ENCODE data around the gene ZDHHC12.

ZDHHC12 gene

DNA sequence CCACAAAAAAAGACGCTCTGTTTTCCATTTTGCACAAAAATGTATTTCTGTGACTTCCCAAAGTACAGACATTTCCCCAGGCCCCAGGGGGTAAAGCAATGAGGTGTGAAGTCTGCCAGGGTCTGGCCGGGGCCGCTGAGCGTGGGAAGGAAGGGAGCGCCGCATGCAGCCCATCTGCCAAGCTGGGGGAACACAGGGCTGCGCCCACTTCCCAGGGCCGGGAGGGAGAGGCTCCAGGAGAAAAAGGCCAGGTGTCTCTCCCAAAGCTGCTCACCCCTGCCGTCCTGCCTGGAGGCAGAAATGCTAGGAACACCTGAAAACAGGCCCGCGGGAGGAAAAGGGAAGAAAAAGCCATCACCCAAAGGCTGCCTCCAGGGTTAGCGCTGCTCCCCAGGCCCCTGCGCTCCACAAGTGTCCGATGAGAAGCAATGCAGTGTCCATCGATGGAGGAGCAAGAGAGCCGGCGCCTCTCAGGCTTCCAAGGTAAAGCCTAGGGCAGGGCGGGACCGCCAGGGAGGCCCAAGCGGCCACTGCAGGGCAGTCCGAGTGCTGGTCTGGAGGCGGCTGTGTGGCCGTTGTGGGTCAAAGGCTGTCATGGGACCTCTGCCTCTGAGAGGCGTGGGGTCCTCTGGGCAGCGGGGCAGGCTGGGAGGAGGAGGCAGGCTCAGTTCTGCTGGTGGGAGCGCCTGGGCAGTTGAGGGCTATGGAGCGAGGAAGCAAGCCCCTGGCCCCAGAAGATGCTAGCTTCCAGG, 6.0 kb upstream of the ZDHHC12 start:
- DNase-seq, result no peak

DNA sequence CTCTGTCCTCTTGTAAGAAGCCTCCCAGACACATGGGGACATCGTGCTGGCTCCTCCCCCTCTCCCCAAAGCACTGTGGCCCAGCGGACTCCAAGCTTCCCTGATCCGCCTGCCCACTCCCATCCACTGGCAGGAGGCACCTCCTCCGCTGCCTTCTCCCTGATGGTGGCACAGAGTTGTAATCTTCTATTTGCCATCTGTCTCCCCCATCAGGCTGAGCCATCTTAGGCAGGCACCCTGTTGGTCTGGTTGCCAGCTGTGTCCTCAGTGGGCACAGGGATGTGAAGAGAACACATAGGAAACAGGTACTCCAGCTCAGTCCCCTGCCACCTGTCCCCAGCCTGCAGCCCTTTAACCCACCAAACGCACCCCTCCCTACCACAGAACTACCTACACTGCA, 5.4 kb upstream of the ZDHHC12 start:
- DNase-seq, result no peak

DNA sequence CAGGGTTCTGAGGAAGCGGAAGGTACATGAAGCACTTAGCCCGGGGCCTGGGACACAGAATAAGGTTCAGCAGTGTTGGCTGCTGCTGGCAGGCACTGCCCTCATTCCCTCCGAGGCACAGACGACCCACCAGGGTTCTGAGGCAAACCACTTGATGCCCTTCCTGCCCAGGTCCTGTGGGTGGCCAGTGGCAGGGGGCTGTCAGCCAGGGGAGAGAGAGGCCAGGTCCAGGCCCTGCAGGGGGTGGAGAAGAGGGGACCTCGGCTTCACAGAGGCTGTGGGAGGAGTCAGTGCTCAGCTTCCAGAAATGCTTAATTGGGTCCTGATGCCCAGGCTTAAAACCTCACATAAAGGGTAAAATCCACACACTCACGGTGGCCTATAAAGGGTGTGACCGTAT, 4.4 kb upstream of the ZDHHC12 start:
- no peak for DNase-seq

DNA sequence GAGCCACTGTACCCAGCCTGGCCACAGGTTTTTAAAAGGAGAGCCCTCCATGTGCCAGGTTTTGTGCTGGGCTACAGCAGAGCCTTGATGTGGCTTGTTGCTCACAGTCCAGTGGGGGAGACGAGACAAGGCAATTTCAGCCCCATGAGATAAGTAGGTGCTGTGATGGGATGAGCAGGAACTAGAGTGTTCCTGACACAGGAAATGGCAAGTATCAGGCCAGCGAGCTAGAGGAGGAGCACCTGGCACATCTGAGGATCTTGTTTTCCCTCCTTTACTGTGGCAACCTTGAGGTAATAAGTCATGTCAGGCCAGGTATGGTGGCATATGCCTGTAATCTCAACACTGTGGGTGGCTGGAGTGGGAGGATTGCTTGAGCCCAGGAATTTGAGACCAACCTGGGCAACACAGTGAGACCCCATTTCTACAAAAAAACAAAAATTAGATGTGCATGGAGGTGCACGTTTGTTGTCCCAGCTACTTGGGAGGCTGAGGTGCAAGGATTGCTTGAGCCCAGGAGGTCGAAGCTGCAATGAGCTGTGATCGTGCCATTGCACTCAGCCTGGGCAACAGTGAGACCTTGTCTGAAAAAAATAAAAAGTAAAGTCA, 3.8 kb upstream of the ZDHHC12 start:
- no peak for DNase-seq

DNA sequence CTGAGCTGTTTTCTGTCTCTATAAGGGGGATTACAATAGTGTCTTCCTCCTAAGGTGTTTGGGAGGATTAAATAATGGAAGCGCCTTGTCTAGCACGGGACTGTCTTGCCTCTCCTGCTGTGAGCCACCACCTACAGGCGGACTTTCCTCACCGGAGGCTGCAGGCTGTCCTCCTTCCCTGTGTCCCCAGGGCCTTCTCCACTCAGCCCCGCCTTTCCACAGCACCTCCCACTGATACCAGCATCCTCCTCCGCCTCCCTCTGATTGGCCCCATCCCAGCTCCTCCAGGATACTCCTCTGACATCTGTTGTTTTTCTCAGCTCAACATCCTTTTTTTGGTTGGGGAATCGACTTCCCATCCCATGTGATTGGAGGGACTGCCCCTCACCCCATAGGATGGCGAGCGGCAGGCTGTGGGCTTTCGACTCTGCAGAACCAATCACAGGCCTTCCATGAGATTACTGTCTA, 851 bp upstream of the ZDHHC12 start:
- peak; percentile 79 for DNase-seq

DNA sequence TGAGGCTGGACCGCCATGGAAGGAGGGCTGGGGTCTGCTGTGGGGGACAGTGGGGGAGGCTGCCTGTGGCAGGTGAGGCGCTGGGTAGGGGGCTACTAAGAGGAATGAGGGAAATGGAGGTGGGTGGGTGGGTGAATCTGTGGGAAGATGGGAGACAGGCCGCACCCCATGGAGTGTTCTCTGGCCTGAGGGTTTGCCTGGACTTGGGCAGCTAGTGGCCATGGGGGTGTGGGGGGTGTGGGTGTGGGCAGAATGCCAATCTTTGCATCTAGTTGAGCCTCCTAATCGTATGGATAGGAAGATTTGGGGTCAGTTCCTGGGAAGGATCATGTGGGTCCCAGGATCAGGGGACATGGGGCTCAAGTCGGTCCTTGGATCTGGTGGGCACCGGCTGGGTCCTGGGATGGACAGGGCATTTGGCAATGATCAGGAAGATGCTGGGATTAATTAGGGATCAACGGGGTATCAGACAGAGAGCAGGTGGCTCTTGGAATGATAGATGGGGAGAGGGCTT, 518 bp downstream of the ZDHHC12 start:
- no peak for DNase-seq

DNA sequence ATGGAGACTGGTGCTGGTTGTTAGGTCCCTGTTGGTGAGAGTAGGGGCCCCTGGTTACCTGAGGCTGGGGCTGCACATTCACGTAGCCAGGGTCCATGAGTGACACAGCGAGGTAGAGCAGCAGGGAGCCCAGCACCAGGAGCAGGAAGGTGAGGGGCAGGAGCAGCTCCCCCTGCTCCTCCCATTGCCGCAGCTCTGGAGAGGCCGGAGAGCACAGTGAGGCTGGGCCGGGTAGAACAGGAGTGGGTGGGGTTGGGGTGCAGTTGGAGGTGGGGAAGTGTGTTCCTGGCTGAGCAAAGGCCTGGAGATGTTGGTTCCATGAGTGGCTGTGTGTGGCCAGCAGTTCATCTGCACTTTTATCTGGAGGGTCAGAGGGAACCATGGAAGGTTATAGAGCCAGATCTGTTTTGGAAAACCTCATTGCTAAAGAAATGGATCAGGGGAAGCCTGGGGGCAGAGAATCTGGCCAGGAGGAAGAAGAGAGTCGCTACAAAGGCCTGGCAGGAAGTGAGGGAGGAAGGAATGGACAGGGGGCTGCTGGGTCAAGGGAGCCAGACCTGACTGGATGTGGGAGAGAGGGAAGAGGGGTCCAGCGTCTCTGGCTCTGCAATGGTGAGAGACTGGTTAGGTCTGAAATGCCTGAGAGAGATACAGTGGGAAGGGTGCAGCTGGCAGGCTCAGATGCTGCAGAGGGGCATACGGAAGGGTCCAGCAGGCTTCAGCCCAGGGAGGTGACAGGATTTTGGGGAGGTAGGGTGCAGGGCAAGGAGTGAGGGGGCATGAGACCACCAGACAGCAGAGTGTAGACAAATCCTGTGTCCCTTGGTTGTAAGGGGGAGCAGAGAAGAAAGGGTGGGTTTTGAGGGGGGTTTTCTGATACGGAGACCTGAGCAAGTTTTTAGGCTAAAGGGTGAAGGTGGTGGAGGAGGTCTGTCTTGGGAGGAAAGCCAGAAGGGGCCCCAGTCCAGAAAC, 1.3 kb downstream of the ZDHHC12 start:
- DNase-seq, result no peak

DNA sequence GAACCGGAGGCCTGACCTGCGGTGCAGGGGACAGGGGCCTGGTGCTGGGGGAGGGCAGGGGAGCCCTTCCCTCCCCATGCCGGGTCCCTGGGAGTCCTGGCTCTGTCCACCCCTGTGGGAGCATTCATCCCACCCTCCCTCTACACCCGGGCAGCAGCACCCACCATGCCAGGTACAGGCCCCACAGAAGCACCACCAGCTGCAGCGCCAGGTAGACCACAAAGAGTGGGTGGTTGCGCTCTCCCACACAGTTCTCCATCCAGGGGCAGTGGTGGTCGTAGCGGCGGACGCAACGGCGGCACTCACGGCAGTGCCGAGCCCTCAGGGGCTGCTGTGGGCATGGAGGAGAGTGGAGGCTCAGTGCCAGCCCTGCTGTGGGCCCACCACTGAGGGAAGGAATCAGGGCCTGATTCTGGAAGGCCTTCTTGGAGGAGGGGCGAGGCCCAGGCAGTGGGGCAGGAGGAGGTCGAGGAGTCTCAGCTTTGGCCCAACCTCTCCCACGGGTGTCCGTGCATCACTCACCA, 2.4 kb downstream of the ZDHHC12 start:
- DNase-seq, result no peak

DNA sequence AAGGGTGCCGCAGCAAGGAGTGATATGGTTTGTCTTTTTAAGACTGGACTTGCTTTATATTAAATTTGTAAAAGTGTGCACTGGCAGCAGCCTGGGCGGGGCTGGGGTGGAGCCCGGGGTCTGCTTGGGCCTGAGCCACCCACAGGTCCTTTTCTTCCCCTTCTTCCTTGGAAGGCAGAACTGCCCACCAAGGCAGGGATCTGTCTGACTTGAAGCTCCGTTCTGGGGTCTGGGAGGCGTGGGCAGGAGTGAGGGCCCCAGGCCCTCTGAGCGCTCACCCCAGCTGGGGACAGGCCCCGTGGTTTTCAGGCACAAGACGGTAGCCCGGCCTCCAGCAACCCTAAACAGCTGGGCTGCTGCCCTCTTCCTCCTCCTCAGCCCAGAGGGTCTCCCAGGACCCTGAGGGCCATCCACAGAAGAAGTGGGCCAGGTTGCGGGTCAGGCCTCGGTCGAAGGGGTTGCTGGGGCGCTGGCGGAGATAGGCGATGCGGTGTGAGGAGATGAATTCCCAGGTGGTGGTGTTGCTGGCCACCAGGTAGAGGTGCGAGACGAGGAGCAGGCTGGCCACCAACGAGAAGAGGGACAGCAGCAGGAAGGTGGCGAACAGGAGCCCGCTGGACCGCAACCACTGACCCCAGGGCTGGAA, 3.0 kb downstream of the ZDHHC12 start:
- DNase-seq, result no peak

DNA sequence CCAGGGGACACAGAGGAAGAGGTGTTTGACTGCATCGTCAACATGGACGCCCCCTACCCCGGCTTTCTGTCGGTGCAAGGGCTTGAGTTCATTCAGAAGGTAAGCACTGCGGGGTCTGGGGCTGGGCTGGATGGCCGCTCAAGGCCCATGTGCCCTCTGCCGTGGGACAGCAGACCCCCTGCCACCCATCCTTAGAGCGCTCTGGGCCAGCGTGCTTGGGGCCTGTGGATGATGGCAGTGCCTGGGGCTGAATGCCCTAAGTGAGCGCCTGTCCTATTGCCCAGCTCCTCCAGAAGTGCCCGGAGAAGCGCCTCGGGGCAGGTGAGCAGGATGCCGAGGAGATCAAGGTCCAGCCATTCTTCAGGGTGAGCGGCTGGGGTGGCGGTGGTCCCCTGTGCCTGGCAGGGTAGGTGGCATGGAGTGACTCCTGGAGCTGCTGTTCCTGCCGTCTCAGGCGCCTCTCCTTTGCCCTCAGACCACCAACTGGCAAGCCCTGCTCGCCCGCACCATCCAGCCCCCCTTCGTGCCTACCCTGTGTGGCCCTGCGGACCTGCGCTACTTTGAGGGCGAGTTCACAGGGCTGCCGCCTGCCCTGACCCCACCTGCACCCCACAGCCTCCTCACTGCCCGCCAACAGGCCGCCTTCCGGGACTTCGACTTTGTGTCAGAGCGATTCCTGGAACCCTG, 3.9 kb downstream of the ZDHHC12 start:
- no peak for DNase-seq

DNA sequence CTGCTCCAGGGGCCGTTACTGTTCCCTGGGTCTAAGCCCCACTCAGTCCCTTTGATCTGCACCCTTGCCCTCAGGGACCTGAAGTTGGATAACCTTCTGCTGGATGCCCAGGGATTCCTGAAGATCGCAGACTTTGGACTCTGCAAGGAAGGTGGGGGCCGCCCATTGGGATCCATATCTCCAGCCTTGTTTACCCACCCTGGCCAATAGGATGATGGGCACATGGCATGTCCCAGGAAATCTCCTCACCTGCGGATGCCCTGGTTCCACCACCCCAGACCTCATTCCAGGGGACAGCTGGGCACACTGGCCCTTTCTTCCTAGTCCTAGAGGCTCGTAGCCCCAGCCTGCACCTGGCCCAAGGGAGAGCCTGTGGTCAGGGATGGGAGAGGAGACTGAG, 5.5 kb downstream of the ZDHHC12 start:
- DNase-seq, result no peak

DNA sequence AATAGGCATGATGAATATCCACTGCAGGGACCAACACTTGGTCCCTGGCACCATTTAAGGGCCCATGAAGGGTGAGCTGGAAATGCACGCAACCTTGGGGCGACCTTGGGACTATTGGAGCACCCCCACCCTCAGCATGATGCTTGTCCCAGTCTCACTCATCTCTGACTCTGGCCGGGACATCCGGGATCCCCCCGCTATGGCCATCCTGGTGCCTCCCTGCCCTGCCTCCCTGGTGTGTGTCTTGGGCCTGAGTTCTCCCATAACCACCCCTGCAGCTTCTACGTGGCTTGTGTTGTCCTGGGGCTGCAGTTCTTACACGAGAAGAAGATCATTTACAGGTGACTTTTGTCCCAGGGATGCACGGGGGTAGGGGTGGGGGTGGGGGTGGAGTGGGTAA, 5.9 kb downstream of the ZDHHC12 start:
- DNase-seq, result no peak

DNA sequence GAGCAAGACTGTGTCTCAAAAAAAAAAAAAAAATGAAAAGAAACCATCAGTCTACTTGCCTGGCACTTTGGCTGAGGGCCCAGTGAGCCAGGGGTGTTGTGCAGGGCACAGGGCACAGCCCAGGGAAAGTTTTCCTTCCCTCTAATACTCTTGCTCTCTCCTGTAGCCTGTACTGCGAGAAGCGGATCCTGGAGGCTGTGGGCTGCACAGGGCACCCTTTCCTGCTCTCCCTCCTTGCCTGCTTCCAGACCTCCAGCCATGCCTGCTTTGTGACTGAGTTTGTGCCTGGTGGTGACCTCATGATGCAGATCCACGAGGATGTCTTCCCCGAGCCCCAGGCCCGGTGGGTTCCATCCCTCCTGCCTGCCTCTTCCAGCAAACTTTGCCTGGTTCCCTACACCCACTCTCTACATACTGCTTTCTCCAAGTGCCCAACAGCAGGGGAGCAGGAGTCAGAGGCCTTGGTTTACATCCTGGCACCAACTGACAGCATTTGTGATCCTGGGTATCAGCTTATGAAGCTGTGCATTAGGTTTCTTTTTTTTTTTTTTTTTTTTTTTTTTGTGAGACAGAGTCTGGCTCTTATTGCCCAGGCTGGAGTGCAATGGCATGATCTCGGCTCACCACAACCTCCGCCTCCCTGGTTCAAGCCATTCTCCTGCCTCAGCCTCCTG, 7.2 kb downstream of the ZDHHC12 start:
- no peak for DNase-seq

DNA sequence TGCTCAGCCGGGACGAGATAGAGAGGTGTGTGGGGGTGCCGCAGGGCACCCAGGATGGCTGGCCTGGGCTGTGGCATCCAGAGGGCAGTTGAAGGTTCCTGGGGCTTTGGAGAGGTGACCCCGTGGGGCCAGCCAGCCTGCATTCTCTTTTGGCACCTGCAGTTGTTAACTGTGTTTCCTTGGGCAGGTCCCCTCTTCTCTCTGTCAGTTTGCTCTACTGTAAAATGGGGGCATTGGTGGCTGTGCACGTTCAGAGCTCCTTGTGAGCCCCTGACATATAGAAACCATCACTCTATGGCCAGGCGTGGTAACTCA, 8.5 kb downstream of the ZDHHC12 start:
- DNase-seq, result no peak

DNA sequence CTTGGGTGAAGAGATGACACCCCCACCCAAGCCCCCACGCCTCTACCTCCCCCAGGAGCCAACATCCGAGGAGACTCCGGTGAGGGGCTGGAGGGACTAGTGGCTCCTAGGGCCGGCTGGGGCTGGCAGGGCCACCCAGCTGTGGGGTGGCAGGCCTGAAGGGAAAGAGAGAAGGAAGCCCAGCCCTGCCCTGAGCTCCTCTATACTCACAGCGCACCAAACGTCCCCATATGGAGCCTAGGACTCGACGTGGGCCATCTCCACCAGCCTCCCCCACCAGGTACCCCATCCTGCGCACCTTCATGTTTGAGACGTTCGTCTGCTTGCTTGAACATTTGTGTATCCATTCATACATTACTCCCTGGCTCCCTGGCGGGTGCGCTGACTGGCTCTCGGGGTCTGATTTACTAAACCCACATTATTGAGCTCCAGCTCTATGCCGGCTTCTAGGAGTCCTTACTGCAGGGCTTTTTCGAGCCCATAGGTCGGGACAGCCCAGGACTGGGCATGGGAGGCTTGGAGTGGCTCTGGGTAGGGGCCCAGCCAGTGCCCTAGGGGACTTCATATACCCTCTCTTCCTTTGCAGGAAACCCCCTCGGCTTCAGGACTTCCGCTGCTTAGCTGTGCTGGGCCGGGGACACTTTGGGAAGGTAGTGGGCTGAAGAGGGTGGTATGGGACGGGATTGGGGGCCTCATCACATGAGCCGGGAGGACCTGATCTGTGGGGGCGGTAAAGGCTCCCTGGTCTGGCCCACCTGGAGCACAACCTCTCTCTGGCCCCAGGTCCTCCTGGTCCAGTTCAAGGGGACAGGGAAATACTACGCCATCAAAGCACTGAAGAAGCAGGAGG, 9.1 kb downstream of the ZDHHC12 start:
- no peak for DNase-seq

DNA sequence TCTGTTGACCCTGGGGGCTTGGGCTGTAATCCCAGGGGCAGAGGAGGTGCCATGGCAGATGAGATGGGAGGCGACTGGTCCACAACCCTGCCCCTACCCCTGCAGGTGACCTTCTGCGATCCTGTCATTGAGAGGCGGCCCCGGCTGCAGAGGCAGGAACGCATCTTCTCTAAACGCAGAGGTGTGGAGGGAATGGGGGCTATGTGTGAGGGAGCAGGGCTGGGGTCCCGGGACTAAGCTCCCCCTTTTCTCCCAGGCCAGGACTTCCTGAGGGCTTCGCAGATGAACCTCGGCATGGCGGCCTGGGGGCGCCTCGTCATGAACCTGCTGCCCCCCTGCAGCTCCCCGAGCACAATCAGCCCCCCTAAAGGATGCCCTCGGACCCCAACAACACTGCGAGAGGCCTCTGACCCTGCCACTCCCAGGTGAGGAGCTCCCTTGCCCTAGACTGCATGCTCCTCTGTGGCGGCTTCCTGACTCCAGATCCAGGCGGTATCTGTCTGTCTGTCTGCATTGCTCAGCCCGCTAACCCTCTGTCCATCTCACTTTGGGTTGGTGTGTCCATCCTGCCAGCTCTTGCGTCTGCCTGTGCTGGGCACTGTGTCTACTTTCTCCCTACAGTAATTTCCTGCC, 9.9 kb downstream of the ZDHHC12 start:
- no peak for DNase-seq

DNA sequence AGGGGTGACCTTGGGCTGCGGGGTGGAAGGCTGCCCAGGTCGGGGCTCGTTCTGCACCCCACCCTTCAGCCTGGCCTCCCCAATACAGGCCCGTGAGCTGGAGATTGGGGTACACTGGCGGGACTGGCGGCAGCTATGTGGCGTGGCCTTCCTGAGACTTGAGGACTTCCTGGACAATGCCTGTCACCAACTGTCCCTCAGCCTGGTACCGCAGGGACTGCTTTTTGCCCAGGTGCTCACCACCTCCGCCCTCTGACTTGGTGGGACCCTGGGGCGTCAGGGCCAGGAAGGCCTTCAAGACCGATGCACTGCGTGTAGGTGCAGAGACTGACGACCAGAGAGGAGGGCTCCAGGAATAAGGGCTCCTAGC, 10.5 kb downstream of the ZDHHC12 start:
- DNase-seq, result no peak

DNA sequence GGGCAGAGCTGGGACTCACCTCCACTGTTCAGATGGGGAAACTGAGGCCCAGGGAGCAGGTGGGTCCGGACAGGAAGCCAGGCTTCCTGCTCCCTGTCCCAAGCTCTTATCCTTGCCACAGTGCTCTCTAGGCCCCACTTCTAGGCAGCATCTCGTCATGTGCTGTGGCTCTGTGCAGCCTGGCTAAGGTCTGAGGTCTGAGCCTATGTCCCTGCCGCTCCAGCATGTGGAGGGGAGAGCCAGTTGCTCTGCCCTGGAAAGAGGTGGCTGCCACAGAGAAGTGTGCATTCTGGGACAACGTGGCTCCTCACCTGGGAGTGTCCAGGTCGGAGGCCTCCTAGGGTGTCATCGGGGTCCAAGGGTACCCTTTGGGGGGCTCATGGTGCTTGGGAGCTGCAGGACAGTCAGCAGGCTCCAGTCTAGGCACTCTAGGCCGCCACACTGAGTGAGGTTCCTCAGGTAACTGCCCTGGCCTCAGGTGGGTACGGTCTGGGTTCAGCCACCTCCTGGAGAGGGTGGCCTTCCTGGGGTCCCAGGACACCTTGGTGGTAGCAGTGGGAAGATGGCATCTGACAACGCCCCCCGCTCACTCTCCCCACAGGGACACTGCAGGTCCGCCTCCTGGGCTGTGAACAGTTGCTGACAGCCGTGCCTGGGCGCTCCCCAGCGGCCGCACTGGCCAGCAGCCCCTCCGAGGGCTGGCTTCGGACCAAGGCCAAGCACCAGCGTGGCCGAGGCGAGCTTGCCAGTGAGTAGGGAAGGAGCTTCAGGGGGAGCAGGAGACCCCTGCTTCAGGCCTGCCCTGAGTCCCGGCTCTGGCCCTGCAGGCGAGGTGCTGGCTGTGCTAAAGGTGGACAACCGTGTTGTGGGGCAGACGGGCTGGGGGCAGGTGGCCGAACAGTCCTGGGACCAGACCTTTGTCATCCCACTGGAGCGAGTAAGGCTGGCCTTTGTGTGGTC, 11.2 kb downstream of the ZDHHC12 start:
- no peak for DNase-seq

DNA sequence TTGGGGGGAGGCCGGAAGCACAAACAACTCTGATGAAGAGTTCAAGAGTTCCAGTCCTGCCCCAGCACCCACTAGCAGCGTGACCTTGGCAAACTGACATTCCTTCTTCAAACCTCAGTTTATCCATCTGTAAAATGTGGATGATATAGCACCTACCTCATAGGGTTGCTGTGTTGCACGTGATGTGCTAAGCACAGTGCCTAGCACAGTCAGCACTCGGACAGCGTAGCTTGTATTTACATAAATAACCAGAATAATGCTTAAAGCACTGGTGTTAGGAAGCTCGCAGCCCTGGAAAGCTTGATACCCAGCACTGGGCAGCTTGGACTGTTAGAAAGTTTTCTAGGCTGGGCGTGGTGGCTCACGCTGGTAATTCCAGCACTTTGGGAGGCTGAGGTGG, 16.5 kb downstream of the ZDHHC12 start:
- DNase-seq, result no peak

All from activated effector memory CD4-positive, alpha-beta T cell treated with anti-CD3 and anti-CD28 coated beads, Interleukin-2, amount 50 U/mL, for 16 hours (primary cell).